Endothelial cell of umbilical vein (primary cell): ENCODE measurements around the gene SMAD5. TPM values are rescaled to one million over a fixed set of nuclear protein-coding genes. Genes with fewer than 3 reads are reported as not detected.

Experiments used
- BruUV-seq: library from RNA; stranded (reverse); fragments of 400-500 nt; replicated peaks from 2 replicates; lab custom pipeline; 2021; lab: Mats Ljungman, UMichigan
- CTCF ChIA-PET: fragments of 300-600, 350-600 bp; sonication (Branson Sonifier 250); formaldehyde crosslinking; loops from one replicate; lab custom pipeline; 2021; ENCODE audit warnings: antibody characterized with exemption, inconsistent platforms; lab: Charles Lee
- POLR2A ChIA-PET: fragments of 300-600, 350-600 bp; sonication (Branson Sonifier 250); formaldehyde crosslinking; loops from one replicate; lab custom pipeline; 2021; ENCODE audit warnings: antibody characterized with exemption, inconsistent platforms; lab: Charles Lee
- DNase-seq: peaks from one replicate; pipeline ENCODE4 v3.0.0-alpha.2; 2011; ENCODE audit warnings: low read depth, low spot score
- FAIRE-seq: peaks from 2 replicates; lab custom pipeline; 2011; peaks lifted over from hg19 to GRCh38; lab: Jason Lieb, UNC
- H2AFZ ChIP-seq: 2 replicates; pipeline ENCODE4 v1.6.0; 2012; ENCODE audit warnings: low read depth, low read length, control low read depth, inconsistent platforms
- H3K27ac ChIP-seq: 2 replicates; pipeline ENCODE4 v1.5.1; 2011; ENCODE audit warnings: low read depth, mild to moderate bottlenecking, control low read depth, low read length, moderate library complexity; ENCODE audit not compliant: insufficient read depth
- H3K27me3 ChIP-seq, 2 experiments: 2 replicates each; pipeline versions ENCODE4 v1.6.0 to v1.6.1; 2011; ENCODE audit warnings: low read length in 2 of 2, mixed read lengths in 1 of 2; ENCODE audit not compliant: control insufficient read depth in 2 of 2, insufficient read depth in 2 of 2
- H3K36me3 ChIP-seq, 2 experiments: 2 replicates in 1 of 2; 3 replicates in 1 of 2; pipeline ENCODE4 v1.5.1; 2011; ENCODE audit warnings: low read length in 2 of 2, mild to moderate bottlenecking in 1 of 2, moderate library complexity in 1 of 2; ENCODE audit not compliant: control insufficient read depth in 2 of 2, insufficient read depth in 2 of 2; ENCODE audit errors: extremely low read depth in 1 of 2
- H3K4me1 ChIP-seq: 3 replicates; pipeline ENCODE4 v1.5.1; 2011; ENCODE audit warnings: mild to moderate bottlenecking, low read length; ENCODE audit not compliant: control insufficient read depth, insufficient read depth; ENCODE audit errors: extremely low read depth
- H3K4me2 ChIP-seq: 2 replicates; pipeline ENCODE4 v1.6.1; 2011; ENCODE audit warnings: low read length, control low read depth, mixed read lengths; ENCODE audit not compliant: insufficient read depth
- H3K4me3 ChIP-seq, 3 experiments: fragments of 200-600 bp in 1 of 3; sonication (generic), shearing (Covaris generic) in 1 of 3; replicated peaks in 1 of 3; 2 replicates each; pipeline ENCODE4 v1.5.1; 2011 to 2016; ENCODE audit warnings: control low read depth in 3 of 3, low read length in 3 of 3, mild to moderate bottlenecking in 2 of 3, inconsistent platforms in 1 of 3, low read depth in 1 of 3, moderate library complexity in 1 of 3; ENCODE audit not compliant: insufficient read depth in 1 of 3
- H3K79me2 ChIP-seq: 2 replicates; pipeline ENCODE4 v1.6.0; 2012; ENCODE audit warnings: low read length, inconsistent platforms; ENCODE audit not compliant: control insufficient read depth, insufficient read depth
- H3K9ac ChIP-seq: replicated peaks from 2 replicates; pipeline ENCODE3; 2011; ENCODE audit warnings: low read length, control low read depth; ENCODE audit not compliant: insufficient read depth; ENCODE audit errors: extremely low read depth
- H3K9me1 ChIP-seq: replicated peaks from 3 replicates; pipeline ENCODE4 v1.6.0; 2011; ENCODE audit warnings: mild to moderate bottlenecking, low read length; ENCODE audit not compliant: control insufficient read depth, insufficient read depth; ENCODE audit errors: extremely low read depth
- H3K9me3 ChIP-seq: replicated peaks from 2 replicates; pipeline ENCODE4 v1.5.1; 2012; ENCODE audit warnings: low read length, inconsistent platforms; ENCODE audit not compliant: control insufficient read depth, insufficient read depth
- H4K20me1 ChIP-seq: replicated peaks from 2 replicates; pipeline ENCODE3; 2011; ENCODE audit warnings: mild to moderate bottlenecking, low read length; ENCODE audit not compliant: control insufficient read depth, insufficient read depth; ENCODE audit errors: extremely low read depth
- CTCF ChIP-seq, 2 donors: IDR thresholded peaks; 1 replicate in 1 of 2; 2 replicates in 1 of 2; pipeline ENCODE4 v1.5.1; 2011; ENCODE audit warnings: low read length in 2 of 2, mild to moderate bottlenecking in 2 of 2, moderate library complexity in 2 of 2, control low read depth in 1 of 2, inconsistent platforms in 1 of 2, low read depth in 1 of 2; ENCODE audit not compliant: insufficient read depth in 1 of 2; ENCODE audit errors: extremely low read depth in 1 of 2
- EZH2 ChIP-seq: IDR thresholded peaks from 2 replicates; pipeline ENCODE4 v1.6.1; 2012; ENCODE audit warnings: borderline replicate concordance, low read depth, mild to moderate bottlenecking, moderate library complexity, low read length, inconsistent platforms; ENCODE audit not compliant: severe bottlenecking
- FOS ChIP-seq: IDR thresholded peaks from 2 replicates; pipeline ENCODE4 v1.6.1; 2011; ENCODE audit warnings: mild to moderate bottlenecking, low read length, moderate library complexity, borderline replicate concordance; ENCODE audit not compliant: insufficient read depth
- GATA2 ChIP-seq: IDR thresholded peaks from 2 replicates; pipeline ENCODE4 v1.7.0; 2011; ENCODE audit warnings: low read depth, mild to moderate bottlenecking, moderate library complexity, mixed read lengths, low read length; ENCODE audit not compliant: insufficient read length, insufficient read depth
- JUN ChIP-seq: IDR thresholded peaks from 2 replicates; pipeline ENCODE4 v1.6.1; 2011; ENCODE audit warnings: borderline replicate concordance, low read depth; ENCODE audit not compliant: insufficient read length, insufficient read depth
- MYC ChIP-seq: IDR thresholded peaks from one replicate; pipeline ENCODE4 v1.6.1; 2011; ENCODE audit warnings: mild to moderate bottlenecking, low read depth, low read length
- POLR2A ChIP-seq: IDR thresholded peaks from 2 replicates; pipeline ENCODE4 v1.6.1; 2012; ENCODE audit warnings: low read depth, mild to moderate bottlenecking, control low read depth, low read length
- POLR2AphosphoS5 ChIP-seq: IDR thresholded peaks from 2 replicates; pipeline ENCODE4 v1.6.1; 2012; ENCODE audit warnings: low read depth, mild to moderate bottlenecking, control low read depth, low read length, moderate library complexity; ENCODE audit not compliant: insufficient read depth
- dilution Hi-C: fragments of 300-500 bp; cut with MboI; formaldehyde crosslinking; loops from one replicate; pipeline ENCODE4 v1.15.0; 2019; ENCODE audit warnings: low sequenced_read_pairs; ENCODE audit not compliant: extremely low pct_ligation_motif_present
- intact Hi-C: fragments of 100-400 bp; cut with micrococcal nuclease; formaldehyde crosslinking; loops from one replicate; pipeline ENCODE4 v1.10.0; 2022
- polyA plus RNA-seq, 4 experiments: library from polyadenylated mRNA; depleted of rRNA in 3 of 4; stranded (reverse) in 3 of 4; unstranded in 1 of 4; fragments of >200 nt; gene quantifications; 2 replicates each; pipeline versions ENCODE4 v1.2.1 to v1.2.3, GENCODE V29; 2011 to 2012; ENCODE audit warnings: missing spikeins in 1 of 4
- total RNA-seq: library from RNA; stranded (reverse); gene quantifications from 2 replicates; pipeline ENCODE4 v1.2.3, GENCODE V29; 2021
- TF ChIP-seq, protein P1 (sequence below): IDR thresholded peaks from 2 replicates; pipeline ENCODE4 v1.6.1; 2011; ENCODE audit not compliant: insufficient read depth, insufficient read length

Gene SMAD5
- total and polyA plus RNA-seq, 2 donors (not counting 3 experiments of a cell fraction or from before 2014, with no cell fraction given): 26.0 to 66.0 TPM

GRCh38 chr5:136155078-136155477, 22.4 kb downstream of the SMAD5 start:
- no TSS peak for BruUV-seq
- Histone ChIP-seq H3K36me3 (peaks cover 10 to 12% of the 10 kb centered on the region in 2 experiments), H3K4me3 (no peak overlapping the region), H3K4me2 (no peak overlapping the region), H3K9me3 (no peaks in the 10 kb centered on the region), H3K79me2 (peaks cover 75% of the 10 kb centered on the region), H3K4me1 (no peaks in the 10 kb centered on the region), H3K9me1 (no peaks in the 10 kb centered on the region), H2AFZ (no peak overlapping the region), H3K9ac (no peak overlapping the region), H3K27ac (no peak overlapping the region), H3K27me3 (no peaks in the 10 kb centered on the region), H4K20me1 (peaks cover 2% of the 10 kb centered on the region)
- DNase-seq (no peak), FAIRE-seq (no peak)
- intact Hi-C loops (no loop called here), dilution Hi-C loops (no loop called here)
- TF ChIP-seq CTCF (IDR thresholded peaks at IDR 0.05; ENCODE audit: extremely low read depth in 1 of 2, insufficient read depth in 1 of 2, low read depth in 1 of 2, low read length in 2 of 2): no peak
- TF ChIP-seq POLR2AphosphoS5: no peak
- TF ChIP-seq GATA2: no peak
- TF ChIP-seq POLR2A: no peak
- TF ChIP-seq JUN: no peak
- TF ChIP-seq EZH2: no peak
- no peak for TF ChIP-seq FOS
- TF ChIP-seq MYC: no peak
- TF ChIP-seq, protein P1, sequence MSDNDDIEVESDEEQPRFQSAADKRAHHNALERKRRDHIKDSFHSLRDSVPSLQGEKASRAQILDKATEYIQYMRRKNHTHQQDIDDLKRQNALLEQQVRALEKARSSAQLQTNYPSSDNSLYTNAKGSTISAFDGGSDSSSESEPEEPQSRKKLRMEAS: no peak
- ChIA-PET CTCF (interaction anchor here (1.9 kb wide), 1 partner anchor 74 kb away, joined by 4 read pairs; no protein-coding TSS in a partner anchor), POLR2A (no interaction called here)
